GM12878 (cell line): Measurements from ENCODE around the gene ARAP3. TPM values are rescaled to one million over a fixed set of nuclear protein-coding genes. Genes with fewer than 3 reads are reported as not detected.
A peak's percentile ranks its signal among the peaks of the same experiment; 100 is the strongest.

Experiments used
- ATAC-seq: fragments of 200-7000 bp; cut with Tn5 transposase; 3 replicates; pipeline ENCODE4 v1.9.1; 2020; ENCODE audit warnings: mild to moderate bottlenecking, moderate library complexity
- BruUV-seq: library from RNA; stranded (reverse); fragments of 400-500 nt; replicated peaks from 2 replicates; lab custom pipeline; 2021; lab: Mats Ljungman, UMichigan
- CTCF ChIA-PET: fragments of 300-600 bp; sonication (Branson Sonifier 250); formaldehyde crosslinking; extraction: SDS; loops from one replicate; lab custom pipeline; 2021; ENCODE audit warnings: inconsistent platforms; lab: Yijun Ruan, JAX
- POLR2A ChIA-PET: fragments of 350-600 bp; formaldehyde crosslinking; extraction: SDS; loops from one replicate; lab custom pipeline; 2021; ENCODE audit warnings: inconsistent platforms; lab: Charles Lee
- RAD21 ChIA-PET: fragments of 300-600 bp; sonication (Branson Sonifier 250); formaldehyde crosslinking; loops from one replicate; lab custom pipeline; 2023; ENCODE audit warnings: antibody characterized with exemption; ENCODE audit not compliant: unreplicated experiment; lab: Charles Lee
- SMC1A ChIA-PET: fragments of 300-600 bp; sonication (Branson Sonifier 250); formaldehyde crosslinking; loops from one replicate; lab custom pipeline; 2023; ENCODE audit not compliant: unreplicated experiment, uncharacterized antibody; lab: Charles Lee
- DNase-seq: peaks from one replicate; pipeline ENCODE4 v3.0.0-alpha.2; 2011; ENCODE audit warnings: low read depth, low spot score
- FAIRE-seq: peaks from 3 replicates; lab custom pipeline; 2011; peaks lifted over from hg19 to GRCh38; lab: Jason Lieb, UNC
- H2AFZ ChIP-seq: 2 replicates; pipeline ENCODE4 v1.6.0; 2011; ENCODE audit warnings: low read depth, low read length, control low read depth; ENCODE audit not compliant: control insufficient read depth
- H3K27ac ChIP-seq: 2 replicates; pipeline ENCODE4 v1.5.1; 2011; ENCODE audit warnings: control low read depth; ENCODE audit not compliant: control insufficient read depth, insufficient read depth
- H3K27me3 ChIP-seq, 2 experiments: replicated peaks in 1 of 2; 2 replicates each; pipeline versions ENCODE4 v1.6.0 to v1.6.1; 2011; ENCODE audit warnings: low read length in 1 of 2; ENCODE audit not compliant: control insufficient read depth in 2 of 2, insufficient read depth in 2 of 2
- H3K36me3 ChIP-seq, 2 experiments: 2 replicates each; pipeline ENCODE4 v1.5.1; 2011; ENCODE audit warnings: low read length in 1 of 2; ENCODE audit not compliant: control insufficient read depth in 2 of 2, insufficient read depth in 2 of 2
- H3K4me1 ChIP-seq: 2 replicates; pipeline ENCODE4 v1.6.1; 2011; ENCODE audit warnings: mild to moderate bottlenecking, low read length, moderate library complexity, mixed read lengths; ENCODE audit not compliant: control insufficient read depth, insufficient read depth
- H3K4me2 ChIP-seq: 2 replicates; pipeline ENCODE4 v1.6.0; 2011; ENCODE audit warnings: control low read depth; ENCODE audit not compliant: control insufficient read depth, insufficient read depth
- H3K4me3 ChIP-seq: fragments of 200-600 bp; sonication (generic); 2 replicates; pipeline ENCODE4 v1.5.1; 2016
- H3K79me2 ChIP-seq: 2 replicates; pipeline ENCODE4 v1.6.0; 2011; ENCODE audit warnings: low read length; ENCODE audit not compliant: control insufficient read depth, insufficient read depth
- H3K9ac ChIP-seq: 2 replicates; pipeline ENCODE4 v1.8.0; 2011; ENCODE audit warnings: low read length, control low read depth, mixed read lengths; ENCODE audit not compliant: control insufficient read depth, insufficient read depth
- H3K9me3 ChIP-seq: replicated peaks from 3 replicates; pipeline ENCODE4 v1.5.1; 2011; ENCODE audit warnings: mild to moderate bottlenecking, low read length; ENCODE audit not compliant: control insufficient read depth, insufficient read depth
- H4K20me1 ChIP-seq: 2 replicates; pipeline ENCODE4 v1.6.0; 2011; ENCODE audit not compliant: control insufficient read depth, insufficient read depth
- ATF7 ChIP-seq: fragments of 450-650 bp; IDR thresholded peaks from 2 replicates; pipeline ENCODE4 v1.6.1; 2016; ENCODE audit warnings: low read depth, mild to moderate bottlenecking
- BHLHE40 ChIP-seq, 2 experiments: fragments of 450-650 bp in 1 of 2; IDR thresholded peaks; 2 replicates each; pipeline ENCODE4 v1.6.1; 2011 to 2017; ENCODE audit warnings: low read depth in 2 of 2, borderline replicate concordance in 1 of 2, improper control_type of control experiment in 1 of 2, low read length in 1 of 2, mild to moderate bottlenecking in 1 of 2
- CEBPZ ChIP-seq: fragments of 150-350 bp; IDR thresholded peaks from 2 replicates; pipeline ENCODE4 v1.6.1; 2016; ENCODE audit warnings: low read depth, low read length
- CHD1 ChIP-seq: IDR thresholded peaks from 2 replicates; pipeline ENCODE4 v1.6.1; 2012; ENCODE audit warnings: low read depth, low read length, improper control_type of control experiment
- CREM ChIP-seq: IDR thresholded peaks from 2 replicates; pipeline ENCODE4 v1.6.1; 2014; ENCODE audit warnings: antibody characterized with exemption, low read depth
- ELK1 ChIP-seq: IDR thresholded peaks from 2 replicates; pipeline ENCODE4 v1.6.1; 2012; ENCODE audit warnings: low read depth, low read length, improper control_type of control experiment
- MLLT1 ChIP-seq: fragments of 450-650 bp; IDR thresholded peaks from 2 replicates; pipeline ENCODE4 v1.6.1; 2016; ENCODE audit warnings: mild to moderate bottlenecking
- PRDM15 ChIP-seq: fragments of 450-650 bp; formaldehyde crosslinking; IDR thresholded peaks from 2 replicates; pipeline ENCODE4 v1.4.0; 2020; ENCODE audit warnings: mild to moderate bottlenecking, moderate library complexity
- YY1 ChIP-seq: IDR thresholded peaks from 2 replicates; pipeline ENCODE4 v1.6.1; 2011; ENCODE audit warnings: low read depth, mild to moderate bottlenecking, low read length
- ZNF274 ChIP-seq: IDR thresholded peaks from one replicate; pipeline ENCODE4 v1.8.0; 2011; ENCODE audit not compliant: insufficient read length, insufficient read depth
- ZNF384 ChIP-seq: IDR thresholded peaks from 2 replicates; pipeline ENCODE4 v1.6.1; 2012; ENCODE audit warnings: low read depth, mild to moderate bottlenecking, low read length, improper control_type of control experiment, borderline replicate concordance
- WGBS: methylation state at CpG from one replicate; pipeline ENCODE4 v1.1.6; 2016; ENCODE audit warnings: low lambda C conversion rate; ENCODE audit not compliant: insufficient replicate concordance, insufficient coverage; ENCODE audit errors: missing lambda C conversion rate; 5-methylcytosine and 5-hydroxymethylcytosine counted together
- in situ Hi-C: fragments of 300-500 bp; cut with MboI; formaldehyde crosslinking; loops from 9 replicates; pipeline ENCODE4 v1.14.3; 2018; ENCODE audit warnings: mixed read lengths
- intact Hi-C: fragments of 100-400 bp; cut with micrococcal nuclease; formaldehyde crosslinking; loops from one replicate; pipeline ENCODE4 v1.14.2; 2022; ENCODE audit not compliant: unreplicated experiment
- polyA plus RNA-seq, 11 experiments: library from polyadenylated mRNA; depleted of rRNA in 4 of 11; unstranded in 6 of 11; stranded (reverse) in 5 of 11; fragments of >200 nt; fragmentation: Nextera tagmentation in 4 of 11; fragmentation: Illumina TruSeq in 1 of 11; extraction: Ambion mirVana in 4 of 11; extraction: Trizol in 1 of 11; gene quantifications; 1 replicate in 1 of 11; 2 replicates in 10 of 11; pipeline versions ENCODE4 v1.2.1 to v1.2.3, GENCODE V29; 2011 to 2016; ENCODE audit warnings: inconsistent platforms in 2 of 11, missing spikeins in 2 of 11, low read depth in 1 of 11
- total RNA-seq, 4 experiments: library from RNA; depleted of rRNA in 3 of 4; stranded (reverse); fragments of >200 nt in 3 of 4; fragmentation: Illumina TruSeq in 1 of 4; extraction: Trizol in 1 of 4; gene quantifications; 2 replicates each; pipeline versions ENCODE4 v1.2.1 to v1.2.3, GENCODE V29; 2013 to 2021

ARAP3 gene
- total and polyA plus RNA-seq, 10 of the 15 experiments (the other 5 are each of a cell fraction or from before 2014, with no cell fraction given): 0.01 to 0.08 TPM; not detected in 8

- WGBS: 51% methylated on average over 25 of the region's 25 CpGs
- Histone ChIP-seq H4K20me1 (no peaks in the 10 kb centered on the region), H3K9ac (no peak overlapping the region), H3K79me2 (no peaks in the 10 kb centered on the region), H3K4me3 (no peak overlapping the region), H3K36me3 (no peaks in the 10 kb centered on the region), H3K27me3 (peaks cover 0 to 5% of the 10 kb centered on the region in 2 experiments; a peak in 3 of 4 replicates), H2AFZ (no peak overlapping the region), H3K4me1 (peaks cover 6% of the 10 kb centered on the region), H3K4me2 (no peak overlapping the region), H3K9me3 (no peaks in the 10 kb centered on the region), H3K27ac (no peak overlapping the region)
- FAIRE-seq (no peak), DNase-seq (no peak), ATAC-seq (peak; percentile 52)
- intact Hi-C loops (loop anchor here (1.0 to 2.0 kb wide), 6 partner anchors 122 to 452 kb away; no protein-coding TSS in a partner anchor), in situ Hi-C loops (loop anchor here (5.0 to 10.0 kb wide), 3 partner anchors 189 to 452 kb away; partner anchors contain the start of gene PCDH12)
- ChIA-PET RAD21 (interaction anchor here (0.7 to 6.6 kb wide), 10 partner anchors 8 to 323 kb away, joined by 3 to 67 read pairs (median 8); partner anchors contain the start of genes DELE1 and PCDH1), CTCF (interaction anchor here (0.7 to 5.2 kb wide), 26 partner anchors 10 to 455 kb away, joined by 3 to 101 read pairs (median 12); partner anchors contain the start of genes DELE1, HDAC3, PCDH1 and PCDH12), SMC1A (interaction anchor here (0.6 to 4.3 kb wide), 10 partner anchors 8 to 453 kb away, joined by 3 to 46 read pairs (median 6); partner anchors contain the start of gene RNF14), POLR2A (no interaction called here)
- BruUV-seq: no TSS peak
- TF ChIP-seq CEBPZ (no peak), CHD1 (no peak), MLLT1 (no peak), YY1 (no peak), BHLHE40 (IDR thresholded peaks at IDR 0.05; ENCODE audit: borderline replicate concordance in 1 of 2, low read depth in 2 of 2, low read length in 1 of 2) (peak in 1 of 2 experiments; percentile 59; a peak in 2 of 4 replicates), ZNF384 (no peak), ATF7 (0 out of 2 replicates have a peak, but pooled peaks have one; percentile 29), ZNF274 (no peak), ELK1 (no peak), CREM (no peak), PRDM15 (CRISPR knock-in tag) (no peak)
Measured at GRCh38 chr5:141692919-141693725, 11.1 kb upstream of the ARAP3 start.
